ENCODE measurements around the gene FGD4. TPM values are rescaled to one million over a fixed set of nuclear protein-coding genes. Genes with fewer than 3 reads are reported as not detected.

The FGD4 gene
- total and polyA plus RNA-seq, 2 of the 4 experiments (the other 2 are of a cell fraction): 2.1 to 8.8 TPM

DNA sequence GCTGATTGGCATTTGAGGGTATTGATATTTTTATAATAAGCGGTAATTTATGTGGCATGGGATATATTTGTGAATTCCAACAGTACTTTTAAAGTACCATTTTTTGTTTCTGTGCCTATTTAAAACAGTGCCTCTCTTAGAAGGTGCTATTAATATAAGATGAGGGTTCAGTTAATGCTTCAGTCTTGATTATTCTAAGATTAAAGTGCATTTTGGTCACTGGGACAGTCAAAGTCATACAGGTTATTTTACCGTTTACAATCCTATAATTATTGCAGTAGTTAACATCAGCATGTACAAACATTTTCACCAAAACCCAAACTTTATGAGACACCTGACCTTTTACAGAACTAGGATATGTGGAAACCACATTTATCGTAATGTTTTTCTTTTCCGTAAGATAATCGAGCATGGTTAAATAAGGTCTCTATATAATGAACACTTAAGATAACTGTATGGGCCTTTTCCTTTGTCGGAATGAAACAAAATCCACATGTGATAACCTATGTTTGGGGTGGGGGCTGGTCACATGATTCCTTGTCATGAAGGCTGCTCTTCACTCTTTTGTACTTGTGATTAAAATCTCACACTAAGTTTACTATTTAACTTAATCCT, 242.0 kb downstream of the FGD4 start:
- Histone ChIP-seq H3K4me1 (ENCODE audit: control insufficient read depth, insufficient read depth, low read length) (no peaks in the 10 kb centered on the region), H2BK15ac (ENCODE audit: low read depth, low read length) (no peak overlapping the region), H3K27me3 (ENCODE audit: control insufficient read depth, insufficient read depth, low read length) (no peaks in the 10 kb centered on the region), H2AFZ (replicated peaks; ENCODE audit: low read length, poor library complexity) (no peak overlapping the region), H2BK120ac (ENCODE audit: low read depth, low read length) (no peak overlapping the region), H4K5ac (ENCODE audit: low read depth, low read length) (no peak overlapping the region), H3K9ac (ENCODE audit: low read depth, low read length) (no peak overlapping the region), H2AK9ac (replicated peaks; ENCODE audit: low read depth, low read length, poor library complexity) (no peak overlapping the region), H2BK5ac (ENCODE audit: low read depth, low read length, poor library complexity, severe bottlenecking) (no peak overlapping the region), H4K8ac (ENCODE audit: low read depth in 2 of 2, low read length in 2 of 2) (no peak overlapping the region), H3K79me1 (ENCODE audit: low read depth in 1 of 2, low read length in 2 of 2) (no peaks in the 10 kb centered on the region), H3K14ac (replicated peaks; ENCODE audit: low read depth, low read length) (no peak overlapping the region), H3K23ac (ENCODE audit: low read depth, low read length) (no peak overlapping the region), H3K9me1 (ENCODE audit: insufficient read depth, low read length) (peaks cover 2% of the 10 kb centered on the region; the same call in 1 of the 2 replicates), H3K9me3 (ENCODE audit: control insufficient read depth, insufficient read depth, low read length) (no peaks in the 10 kb centered on the region), H2BK20ac (ENCODE audit: low read depth, low read length) (no peak overlapping the region), H3K4me3 (ENCODE audit: insufficient read depth, low read depth, low read length) (no peak overlapping the region), H2AK5ac (ENCODE audit: low read depth, low read length) (no peak overlapping the region), H3K4ac (ENCODE audit: low read depth, low read length) (no peak overlapping the region), H3K56ac (ENCODE audit: extremely low read depth, insufficient read depth, low read length) (no peak overlapping the region), H4K91ac (ENCODE audit: insufficient read depth, low read depth, low read length) (no peak overlapping the region), H3K36me3 (ENCODE audit: control insufficient read depth, insufficient read depth, low read length) (peaks cover 15% of the 10 kb centered on the region), H3K4me2 (ENCODE audit: low read depth, low read length) (no peak overlapping the region), H3K27ac (ENCODE audit: insufficient read depth, low read length) (no peak overlapping the region), H4K20me1 (ENCODE audit: insufficient read depth, low read length) (no peaks in the 10 kb centered on the region), H3K18ac (ENCODE audit: low read depth, low read length) (no peak overlapping the region)
- DNase-seq: no peak
- dilution Hi-C loops (cut with HindIII; ENCODE audit: low sequenced_read_pairs, unreplicated experiment) (no loop called here), intact Hi-C loops (cut with micrococcal nuclease) (no loop called here), in situ Hi-C loops (cut with MboI; ENCODE audit: low sequenced_read_pairs) (no loop called here)
- TF ChIP-seq SMC3 (IDR thresholded peaks at IDR 0.05; ENCODE audit: low read depth, low read length) (no peak), FOS (IDR thresholded peaks at IDR 0.05; ENCODE audit: low read depth, low read length) (no peak), RCOR1 (IDR thresholded peaks at IDR 0.05; ENCODE audit: insufficient replicate concordance, low read length) (no peak)
- TF ChIP-seq, protein P1, sequence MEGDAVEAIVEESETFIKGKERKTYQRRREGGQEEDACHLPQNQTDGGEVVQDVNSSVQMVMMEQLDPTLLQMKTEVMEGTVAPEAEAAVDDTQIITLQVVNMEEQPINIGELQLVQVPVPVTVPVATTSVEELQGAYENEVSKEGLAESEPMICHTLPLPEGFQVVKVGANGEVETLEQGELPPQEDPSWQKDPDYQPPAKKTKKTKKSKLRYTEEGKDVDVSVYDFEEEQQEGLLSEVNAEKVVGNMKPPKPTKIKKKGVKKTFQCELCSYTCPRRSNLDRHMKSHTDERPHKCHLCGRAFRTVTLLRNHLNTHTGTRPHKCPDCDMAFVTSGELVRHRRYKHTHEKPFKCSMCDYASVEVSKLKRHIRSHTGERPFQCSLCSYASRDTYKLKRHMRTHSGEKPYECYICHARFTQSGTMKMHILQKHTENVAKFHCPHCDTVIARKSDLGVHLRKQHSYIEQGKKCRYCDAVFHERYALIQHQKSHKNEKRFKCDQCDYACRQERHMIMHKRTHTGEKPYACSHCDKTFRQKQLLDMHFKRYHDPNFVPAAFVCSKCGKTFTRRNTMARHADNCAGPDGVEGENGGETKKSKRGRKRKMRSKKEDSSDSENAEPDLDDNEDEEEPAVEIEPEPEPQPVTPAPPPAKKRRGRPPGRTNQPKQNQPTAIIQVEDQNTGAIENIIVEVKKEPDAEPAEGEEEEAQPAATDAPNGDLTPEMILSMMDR (conservative IDR thresholded peaks at IDR 0.05; ENCODE audit: low read depth, low read length): no peak
- POLR2A ChIA-PET (ENCODE audit: unreplicated experiment): no interaction called here
- ATAC-seq (ENCODE audit: low read depth): no peak
- BruUV-seq (replicated peaks): no TSS peak
- WGBS, 2 experiments (ENCODE audit: extremely low coverage in 2 of 2, insufficient read length in 1 of 2): 100% methylated on average over 1 of the region's 6 CpGs; no CpG with 5 or more reads in 1 of the 2 experiments
- CTCF ChIA-PET: no interaction called here

Data from IMR-90 (cell line).